H9 (cell line): Measurements from ENCODE around the gene TBC1D1. TPM values are rescaled to one million over a fixed set of nuclear protein-coding genes. Genes with fewer than 3 reads are reported as not detected.

Experiments used
- DNase-seq: peaks from one replicate; pipeline ENCODE4 v3.0.0-alpha.2; 2017
- H2AFZ ChIP-seq: one replicate; pipeline ENCODE4 v1.6.1; 2013; ENCODE audit warnings: mild to moderate bottlenecking, low read length, control low read depth, moderate library complexity
- H2AK5ac ChIP-seq: 2 replicates; pipeline ENCODE4 v1.6.1; 2013; ENCODE audit warnings: low read length, control low read depth, mixed read lengths; ENCODE audit not compliant: insufficient read length
- H2BK120ac ChIP-seq: one replicate; pipeline ENCODE4 v1.6.1; 2013; ENCODE audit warnings: low read depth, mild to moderate bottlenecking, low read length, control low read depth, inconsistent platforms; ENCODE audit not compliant: poor library complexity, severe bottlenecking
- H2BK12ac ChIP-seq: 2 replicates; pipeline ENCODE4 v1.6.1; 2013; ENCODE audit warnings: low read length, control low read depth, mixed read lengths, low read depth; ENCODE audit not compliant: insufficient read length
- H2BK15ac ChIP-seq: 2 replicates; pipeline ENCODE4 v1.6.1; 2013; ENCODE audit warnings: low read depth, low read length, control low read depth
- H2BK20ac ChIP-seq: one replicate; pipeline ENCODE4 v1.6.1; 2013; ENCODE audit warnings: low read depth, mild to moderate bottlenecking, low read length, control low read depth, inconsistent platforms; ENCODE audit not compliant: poor library complexity, severe bottlenecking
- H2BK5ac ChIP-seq: 2 replicates; pipeline ENCODE4 v1.6.1; 2013; ENCODE audit warnings: low read length, control low read depth, mixed read lengths; ENCODE audit not compliant: insufficient read length
- H3K14ac ChIP-seq: 2 replicates; pipeline ENCODE4 v1.6.1; 2013; ENCODE audit warnings: low read length, control low read depth; ENCODE audit not compliant: insufficient read depth
- H3K18ac ChIP-seq: 2 replicates; pipeline ENCODE4 v1.6.1; 2013; ENCODE audit warnings: low read depth, mild to moderate bottlenecking, mixed read lengths, low read length, control low read depth; ENCODE audit not compliant: insufficient read length
- H3K23ac ChIP-seq: 2 replicates; pipeline ENCODE4 v1.6.1; 2013; ENCODE audit warnings: low read length, control low read depth, mixed read lengths, low read depth; ENCODE audit not compliant: insufficient read length
- H3K23me2 ChIP-seq: 2 replicates; pipeline ENCODE4 v1.6.1; 2013; ENCODE audit warnings: low read depth, mild to moderate bottlenecking, mixed read lengths, low read length, control low read depth; ENCODE audit not compliant: insufficient read length, poor library complexity, severe bottlenecking
- H3K27ac ChIP-seq: 2 replicates; pipeline ENCODE4 v1.5.1; 2013; ENCODE audit warnings: low read length, control low read depth, mixed read lengths, low read depth; ENCODE audit not compliant: insufficient read length
- H3K27me3 ChIP-seq: 2 replicates; pipeline ENCODE4 v1.6.1; 2013; ENCODE audit warnings: low read length, control low read depth, inconsistent platforms; ENCODE audit not compliant: insufficient read depth
- H3K4ac ChIP-seq: 2 replicates; pipeline ENCODE4 v1.6.1; 2013; ENCODE audit warnings: low read depth, mild to moderate bottlenecking, control low read depth, inconsistent platforms, low read length, moderate library complexity
- H3K4me1 ChIP-seq: 2 replicates; pipeline ENCODE4 v1.6.1; 2013; ENCODE audit warnings: low read length, control low read depth, inconsistent platforms; ENCODE audit not compliant: insufficient read depth
- H3K4me2 ChIP-seq: 2 replicates; pipeline ENCODE4 v1.6.1; 2013; ENCODE audit warnings: low read length, control low read depth, mixed read lengths; ENCODE audit not compliant: insufficient read length, insufficient read depth
- H3K56ac ChIP-seq: 2 replicates; pipeline ENCODE4 v1.6.1; 2013; ENCODE audit warnings: low read depth, mild to moderate bottlenecking, mixed read lengths, low read length, control low read depth; ENCODE audit not compliant: insufficient read length
- H3K79me1 ChIP-seq: 2 replicates; pipeline ENCODE4 v1.6.1; 2013; ENCODE audit warnings: low read depth, mild to moderate bottlenecking, moderate library complexity, low read length, control low read depth, inconsistent platforms; ENCODE audit not compliant: insufficient read depth, poor library complexity, severe bottlenecking
- H3K79me2 ChIP-seq: 2 replicates; pipeline ENCODE4 v1.6.1; 2013; ENCODE audit warnings: low read length, control low read depth, inconsistent platforms; ENCODE audit not compliant: insufficient read depth
- H3K9ac ChIP-seq: 2 replicates; pipeline ENCODE4 v1.6.1; 2013; ENCODE audit warnings: low read length, control low read depth, mixed read lengths; ENCODE audit not compliant: insufficient read length; ENCODE audit errors: extremely low read depth
- H3K9me3 ChIP-seq: one replicate; pipeline ENCODE4 v1.6.1; 2013; ENCODE audit warnings: low read depth, low read length, inconsistent platforms; ENCODE audit not compliant: control insufficient read depth
- H3T11ph ChIP-seq: one replicate; pipeline ENCODE4 v1.6.1; 2013; ENCODE audit warnings: mild to moderate bottlenecking, low read length, control low read depth, inconsistent platforms
- H4K20me1 ChIP-seq: one replicate; pipeline ENCODE4 v1.6.1; 2013; ENCODE audit not compliant: control insufficient read depth, insufficient read length, insufficient read depth
- H4K5ac ChIP-seq: 2 replicates; pipeline ENCODE4 v1.6.1; 2013; ENCODE audit warnings: low read depth, mild to moderate bottlenecking, mixed read lengths, low read length, control low read depth; ENCODE audit not compliant: insufficient read length
- H4K8ac ChIP-seq: replicated peaks from 2 replicates; pipeline ENCODE4 v1.6.1; 2013; ENCODE audit warnings: low read length, control low read depth, mixed read lengths, low read depth; ENCODE audit not compliant: insufficient read length
- H4K91ac ChIP-seq: 2 replicates; pipeline ENCODE4 v1.6.1; 2013; ENCODE audit warnings: low read depth, mild to moderate bottlenecking, moderate library complexity, mixed read lengths, low read length, control low read depth; ENCODE audit not compliant: insufficient read length
- H3K27ac Mint-ChIP-seq, 3 experiments: 2 replicates in 2 of 3; 3 replicates in 1 of 3; pipeline ENCODE4 v1.8.0; 2020 to 2021; ENCODE audit warnings: mixed read lengths in 3 of 3, mild to moderate bottlenecking in 1 of 3, moderate library complexity in 1 of 3
- H3K27me3 Mint-ChIP-seq: 2 replicates; pipeline ENCODE4 v1.8.0; 2021; ENCODE audit warnings: low read depth, mild to moderate bottlenecking, moderate library complexity, mixed read lengths
- H3K36me3 Mint-ChIP-seq, 3 experiments: 2 replicates in 2 of 3; 3 replicates in 1 of 3; pipeline ENCODE4 v1.8.0; 2020 to 2021; ENCODE audit warnings: low read depth in 3 of 3, mixed read lengths in 3 of 3; ENCODE audit not compliant: insufficient read depth in 1 of 3
- H3K4me1 Mint-ChIP-seq, 2 experiments: 2 replicates each; pipeline ENCODE4 v1.8.0; 2020; ENCODE audit warnings: mixed read lengths in 2 of 2
- H3K4me3 Mint-ChIP-seq, 2 experiments: 2 replicates in 1 of 2; 3 replicates in 1 of 2; pipeline ENCODE4 v1.8.0; 2020 to 2021; ENCODE audit warnings: mild to moderate bottlenecking in 2 of 2, mixed read lengths in 2 of 2, moderate library complexity in 1 of 2
- H3K9me3 Mint-ChIP-seq, 2 experiments: 2 replicates in 1 of 2; 3 replicates in 1 of 2; pipeline ENCODE4 v1.8.0; 2020; ENCODE audit warnings: mild to moderate bottlenecking in 2 of 2, mixed read lengths in 2 of 2, moderate library complexity in 1 of 2
- WGBS: extraction: QIAGEN DNeasy Blood & Tissue Kit; methylation state at CpG from one replicate; pipeline ENCODE4 v1.1.7; 2013; ENCODE audit warnings: missing lambda C conversion rate, low lambda C conversion rate, mixed read lengths; ENCODE audit not compliant: insufficient read length; ENCODE audit errors: extremely low coverage; 5-methylcytosine and 5-hydroxymethylcytosine counted together
- total RNA-seq: library from RNA; stranded (reverse); gene quantifications from 2 replicates; pipeline ENCODE4 v1.2.1, GENCODE V29; 2021
- TF ChIP-seq, protein P1 (sequence below): fragments of 200-600 bp; sonication (generic); conservative IDR thresholded peaks from 3 replicates; pipeline ENCODE4 v1.8.0; 2021; ENCODE audit warnings: antibody characterized with exemption, mild to moderate bottlenecking

Gene TBC1D1
- total RNA-seq, 1 experiment from 2014 or later = 109 TPM

DNA sequence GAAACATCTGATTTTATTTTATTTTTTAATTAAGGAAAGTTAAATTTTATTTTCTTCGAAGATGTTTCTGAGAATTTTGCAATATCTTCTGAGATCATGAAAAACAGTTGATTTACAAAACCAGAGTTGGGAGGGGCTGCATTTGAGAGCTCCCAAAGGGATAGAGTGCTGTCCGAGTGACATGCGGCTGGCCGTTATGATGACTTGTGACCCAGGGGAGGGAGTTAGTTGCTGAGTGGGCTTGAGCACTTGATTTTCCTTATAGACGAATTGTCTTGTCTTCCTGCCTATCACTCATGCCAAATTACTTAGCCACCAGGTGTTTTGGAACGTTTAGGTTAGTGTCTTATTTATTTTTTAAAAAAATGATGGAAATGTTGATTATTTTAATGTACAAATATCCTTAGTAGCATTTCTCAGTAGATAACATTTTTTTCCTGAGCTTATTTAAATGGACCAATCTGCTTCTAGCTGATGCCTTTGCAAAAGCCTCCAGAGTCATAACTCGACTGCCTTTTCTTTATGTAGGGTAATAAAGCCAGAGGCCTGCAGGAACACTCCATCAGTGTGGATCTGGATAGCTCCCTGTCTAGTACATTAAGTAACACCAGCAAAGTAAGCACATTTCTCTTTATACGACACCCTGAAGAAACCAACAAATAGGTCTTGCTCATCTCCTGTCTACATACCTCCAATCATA is 154.6 kb downstream of the TBC1D1 start:
- peaks cover 9 to 12% of the 10 kb centered on the region in 2 experiments for H3K4me1 Mint-ChIP-seq
- H3K27ac Mint-ChIP-seq = no peak overlapping the region
- no peak overlapping the region for H2BK120ac ChIP-seq
- no peak overlapping the region for H4K91ac ChIP-seq
- no peak overlapping the region for H4K8ac ChIP-seq
- H3K27me3 ChIP-seq = no peaks in the 10 kb centered on the region
- no peak overlapping the region for H4K5ac ChIP-seq
- H3K36me3 Mint-ChIP-seq = peaks cover 19 to 53% (median 35%) of the 10 kb centered on the region in 3 experiments
- no peak overlapping the region for H2BK12ac ChIP-seq
- H3K18ac ChIP-seq = no peak overlapping the region
- H3K23ac ChIP-seq = no peak overlapping the region
- no peak overlapping the region for H3K4me2 ChIP-seq
- no peak overlapping the region for H2BK20ac ChIP-seq
- H3K9me3 ChIP-seq = no peaks in the 10 kb centered on the region
- no peak overlapping the region for H3T11ph ChIP-seq
- H3K23me2 ChIP-seq = no peaks in the 10 kb centered on the region
- no peak overlapping the region for H2AK5ac ChIP-seq
- H3K4me1 ChIP-seq = no peaks in the 10 kb centered on the region; the same call in 1 of the 2 replicates
- no peak overlapping the region for H3K9ac ChIP-seq
- 100% methylated on average over 1 of the region's 8 CpGs for WGBS
- no peak for DNase-seq
- no peaks in the 10 kb centered on the region for H4K20me1 ChIP-seq
- no peak overlapping the region for H2BK5ac ChIP-seq
- H3K56ac ChIP-seq = no peak overlapping the region
- H3K9me3 Mint-ChIP-seq = no peaks in the 10 kb centered on the region
- no peak overlapping the region for H3K27ac ChIP-seq
- no peak overlapping the region for H3K4ac ChIP-seq
- no peaks in the 10 kb centered on the region for H3K79me2 ChIP-seq
- no peaks in the 10 kb centered on the region for H3K27me3 Mint-ChIP-seq
- no peak overlapping the region for H3K4me3 Mint-ChIP-seq
- H2AFZ ChIP-seq = no peak overlapping the region
- no peak overlapping the region for H3K14ac ChIP-seq
- H3K79me1 ChIP-seq = no peaks in the 10 kb centered on the region
- no peak overlapping the region for H2BK15ac ChIP-seq
- TF ChIP-seq, protein P1, sequence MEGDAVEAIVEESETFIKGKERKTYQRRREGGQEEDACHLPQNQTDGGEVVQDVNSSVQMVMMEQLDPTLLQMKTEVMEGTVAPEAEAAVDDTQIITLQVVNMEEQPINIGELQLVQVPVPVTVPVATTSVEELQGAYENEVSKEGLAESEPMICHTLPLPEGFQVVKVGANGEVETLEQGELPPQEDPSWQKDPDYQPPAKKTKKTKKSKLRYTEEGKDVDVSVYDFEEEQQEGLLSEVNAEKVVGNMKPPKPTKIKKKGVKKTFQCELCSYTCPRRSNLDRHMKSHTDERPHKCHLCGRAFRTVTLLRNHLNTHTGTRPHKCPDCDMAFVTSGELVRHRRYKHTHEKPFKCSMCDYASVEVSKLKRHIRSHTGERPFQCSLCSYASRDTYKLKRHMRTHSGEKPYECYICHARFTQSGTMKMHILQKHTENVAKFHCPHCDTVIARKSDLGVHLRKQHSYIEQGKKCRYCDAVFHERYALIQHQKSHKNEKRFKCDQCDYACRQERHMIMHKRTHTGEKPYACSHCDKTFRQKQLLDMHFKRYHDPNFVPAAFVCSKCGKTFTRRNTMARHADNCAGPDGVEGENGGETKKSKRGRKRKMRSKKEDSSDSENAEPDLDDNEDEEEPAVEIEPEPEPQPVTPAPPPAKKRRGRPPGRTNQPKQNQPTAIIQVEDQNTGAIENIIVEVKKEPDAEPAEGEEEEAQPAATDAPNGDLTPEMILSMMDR = no peak
